ENCODE results near the gene FAM180A.

Gene FAM180A

GRCh38 chr7:135692055-135692454, 56.6 kb downstream of the FAM180A start:
- no peak for TF ChIP-seq CTCF (IDR thresholded peaks at IDR 0.05; ENCODE audit: low read depth, low read length)
- no peak for DNase-seq (ENCODE audit: extremely low read depth, low read depth)

- TF ChIP-seq CTCF (IDR thresholded peaks at IDR 0.05; ENCODE audit: low read depth, low read length) = no peak
- DNase-seq (ENCODE audit: extremely low read depth, low read depth) = no peak
Measured at GRCh38 chr7:135690566-135690965, 58.0 kb downstream of the FAM180A start.

DNA sequence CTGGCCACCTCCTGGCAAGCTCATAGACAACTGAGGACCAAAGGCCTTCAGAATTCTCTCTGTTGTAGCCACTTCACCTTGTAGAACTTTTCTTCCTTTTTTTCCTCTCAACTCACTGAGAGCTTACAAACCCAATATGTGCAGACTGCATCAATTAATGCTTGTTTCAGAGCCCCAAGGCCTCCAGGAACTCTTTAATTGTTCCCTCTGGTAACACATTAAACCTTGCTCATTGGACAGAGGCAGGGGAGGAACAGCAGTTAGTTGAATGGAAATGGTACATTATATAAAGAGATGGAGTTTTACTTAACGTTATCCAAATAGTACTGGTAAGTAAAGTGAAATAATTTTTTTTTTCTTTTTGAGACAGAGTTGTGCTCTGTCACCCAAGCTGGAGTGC, 61.1 kb downstream of the FAM180A start:
- TF ChIP-seq CTCF (IDR thresholded peaks at IDR 0.05; ENCODE audit: low read depth, low read length) = no peak
- no peak for DNase-seq (ENCODE audit: extremely low read depth, low read depth)

DNA sequence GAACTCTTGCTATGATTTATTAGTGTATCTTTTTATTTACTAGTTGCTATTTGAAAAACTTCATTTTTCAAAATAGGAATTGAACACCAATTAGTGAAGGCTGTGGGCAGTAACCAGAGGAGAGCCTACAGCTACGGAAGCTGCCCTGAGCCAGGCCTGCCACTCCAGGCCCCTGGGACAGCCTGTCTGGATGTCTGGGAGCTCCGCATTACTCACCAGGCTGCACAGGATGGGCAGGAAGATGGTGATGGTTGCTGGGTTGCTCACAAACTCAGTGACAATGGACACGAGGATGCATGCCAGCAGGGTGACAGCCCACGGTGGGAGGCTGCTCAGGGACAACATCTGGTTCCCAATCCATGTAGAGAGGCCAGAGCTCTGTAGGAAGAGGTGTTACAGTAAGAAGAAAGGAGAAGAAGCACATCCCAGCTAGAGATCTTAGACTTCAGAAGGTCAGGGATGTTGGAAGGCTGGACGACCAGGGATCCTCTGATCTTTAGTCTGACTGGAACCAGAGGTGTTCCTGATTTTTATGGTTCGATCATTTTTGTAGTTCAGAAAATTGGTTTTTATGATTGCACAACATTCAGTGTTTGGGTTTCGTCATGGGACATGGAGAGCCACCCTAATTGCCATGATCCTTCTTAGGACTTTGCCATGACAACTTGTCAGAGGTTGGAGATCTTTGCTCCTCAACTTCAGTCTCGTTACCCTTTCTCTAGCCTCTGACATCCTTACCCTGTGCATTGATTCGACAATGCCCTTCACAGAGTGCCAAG, 63.1 kb downstream of the FAM180A start:
- DNase-seq (ENCODE audit: extremely low read depth, low read depth) = no peak
- no peak for TF ChIP-seq CTCF (IDR thresholded peaks at IDR 0.05; ENCODE audit: low read depth, low read length)

DNA sequence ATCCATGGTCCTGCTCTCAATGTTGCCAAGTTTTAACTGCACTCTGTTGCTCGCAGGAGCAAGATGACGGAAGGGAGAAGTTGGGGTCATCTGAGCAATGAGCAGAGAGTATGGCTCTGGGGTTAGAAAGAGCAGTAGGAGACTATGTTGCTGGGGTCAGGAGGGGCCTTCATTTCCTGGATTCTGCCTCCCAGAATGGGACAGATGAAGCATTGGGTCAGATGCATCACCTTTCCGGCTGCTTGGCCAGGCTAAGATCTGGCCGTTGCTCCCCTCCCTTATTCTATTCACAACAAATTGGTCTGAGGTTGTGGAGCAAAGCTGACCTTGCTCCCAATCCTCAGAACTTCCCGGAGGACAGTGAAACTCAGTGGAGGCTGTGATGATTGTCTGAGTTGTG, 63.9 kb downstream of the FAM180A start:
- no peak for TF ChIP-seq CTCF (IDR thresholded peaks at IDR 0.05; ENCODE audit: low read depth, low read length)
- DNase-seq (ENCODE audit: extremely low read depth, low read depth) = no peak

- DNase-seq (ENCODE audit: extremely low read depth, low read depth) = no peak
Measured at GRCh38 chr7:135684136-135684535, 64.5 kb downstream of the FAM180A start.

More at GRCh38 chr7:135684136-135684535, 64.5 kb downstream of the FAM180A start:
- no peak for TF ChIP-seq CTCF (IDR thresholded peaks at IDR 0.05; ENCODE audit: low read depth, low read length)
